ENCODE results near the gene CADPS2.
"Not testable (repeated sequence)": the region's sequence is repeated elsewhere in the genome, so short reads cannot be mapped to it uniquely, and the experiment has no call there.

CADPS2 gene

DNA sequence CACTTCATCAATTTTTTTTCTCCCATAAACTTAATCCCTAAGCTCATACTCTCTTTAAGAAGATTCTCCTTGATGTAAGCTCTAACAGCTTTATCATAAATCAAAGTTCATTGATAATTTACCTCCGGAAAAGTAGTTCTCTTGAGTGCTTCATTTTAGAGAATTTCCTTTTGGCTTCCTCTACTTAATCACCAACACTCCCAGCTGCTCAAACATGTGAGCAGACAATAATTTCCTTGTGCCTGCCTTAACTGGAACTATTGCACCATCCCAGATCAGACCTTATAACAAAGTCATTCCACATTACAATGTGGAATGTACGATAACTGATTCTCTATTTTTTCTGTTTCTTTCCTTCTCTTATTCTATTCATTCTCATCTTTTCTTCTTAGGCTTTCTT lies 587.6 kb downstream of the CADPS2 start:
- TF ChIP-seq CTCF (IDR thresholded peaks at IDR 0.05; ENCODE audit: low read depth, low read length), result no peak
- DNase-seq, result no peak
- H3K4me3 ChIP-seq (ENCODE audit: low read depth, low read length), result no peak overlapping the region
- H3K27me3 ChIP-seq (ENCODE audit: insufficient read depth, low read depth, severe bottlenecking), result peaks cover 47% of the 10 kb centered on the region
- no peaks in the 10 kb centered on the region for H3K9me3 ChIP-seq (ENCODE audit: severe bottlenecking)
- H3K36me3 ChIP-seq, result no peaks in the 10 kb centered on the region
- no peak overlapping the region for H3K27ac ChIP-seq

DNA sequence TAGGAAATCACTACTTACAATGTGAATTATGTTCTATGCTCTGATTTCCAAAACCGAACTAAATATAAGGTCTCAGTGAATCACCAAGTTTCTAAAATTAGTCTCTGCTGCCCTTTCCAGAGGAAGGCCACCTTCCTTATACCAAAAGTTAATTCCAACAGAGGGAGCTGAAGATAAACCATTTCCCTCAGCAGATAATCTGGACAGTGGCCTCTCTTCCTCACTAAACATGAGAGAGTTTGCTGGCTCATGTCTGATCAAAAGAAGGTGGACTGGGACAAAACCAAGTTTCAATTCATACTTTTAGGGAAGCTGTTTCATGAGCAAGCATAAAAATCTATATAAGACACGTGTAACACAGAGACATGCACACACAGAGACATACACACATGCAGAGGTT lies 588.1 kb downstream of the CADPS2 start:
- TF ChIP-seq CTCF (IDR thresholded peaks at IDR 0.05; ENCODE audit: low read depth, low read length), result no peak
- H3K27me3 ChIP-seq (ENCODE audit: insufficient read depth, low read depth, severe bottlenecking), result peaks cover 44% of the 10 kb centered on the region
- no peak for DNase-seq
- H3K27ac ChIP-seq, result no peak overlapping the region
- no peak overlapping the region for H3K4me3 ChIP-seq (ENCODE audit: low read depth, low read length)
- H3K36me3 ChIP-seq, result no peaks in the 10 kb centered on the region
- H3K9me3 ChIP-seq (ENCODE audit: severe bottlenecking), result no peaks in the 10 kb centered on the region

DNA sequence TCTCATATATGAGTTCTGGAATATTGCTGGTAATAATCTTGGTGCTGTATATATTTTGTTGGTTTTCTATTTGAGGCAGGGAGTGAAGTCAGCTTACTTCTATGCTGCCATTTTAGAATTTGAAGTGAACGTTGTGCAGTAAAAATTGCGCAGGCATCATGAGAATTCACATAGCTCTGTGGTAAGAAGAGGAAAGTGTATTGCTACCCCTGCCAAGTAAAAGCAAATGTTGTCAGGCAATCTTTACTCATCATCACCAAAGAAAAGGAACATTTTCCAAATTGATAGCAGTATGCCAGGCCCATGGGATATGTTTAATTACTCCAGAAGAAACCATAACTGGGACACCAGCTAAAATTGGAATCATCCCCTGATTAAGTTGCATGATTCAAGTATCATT lies 595.1 kb downstream of the CADPS2 start:
- no peak overlapping the region for H3K27ac ChIP-seq
- no peak for TF ChIP-seq CTCF (IDR thresholded peaks at IDR 0.05; ENCODE audit: low read depth, low read length)
- no peaks in the 10 kb centered on the region for H3K36me3 ChIP-seq
- no peaks in the 10 kb centered on the region for H3K9me3 ChIP-seq (ENCODE audit: severe bottlenecking)
- DNase-seq, result no peak
- no peak overlapping the region for H3K4me3 ChIP-seq (ENCODE audit: low read depth, low read length)
- no peaks in the 10 kb centered on the region for H3K27me3 ChIP-seq (ENCODE audit: insufficient read depth, low read depth, severe bottlenecking)

DNA sequence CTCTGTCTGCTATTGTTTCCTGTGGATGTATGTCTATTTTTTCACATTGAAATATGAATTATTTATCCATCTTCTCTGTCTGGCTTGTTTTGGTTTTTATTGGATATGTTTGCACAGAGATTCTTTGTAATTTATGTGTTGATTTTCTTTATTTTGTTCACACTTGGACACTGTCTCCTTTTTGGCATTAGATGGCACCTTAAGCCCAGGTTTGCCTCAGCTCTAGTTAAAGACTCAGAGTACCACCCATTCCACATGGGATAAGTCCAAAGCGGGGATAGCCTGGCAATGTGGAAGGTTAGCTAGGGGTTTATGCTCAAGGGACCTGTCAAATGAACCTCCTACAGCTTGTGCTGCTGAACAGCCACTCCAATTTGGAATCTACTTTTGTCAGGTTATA lies 595.8 kb downstream of the CADPS2 start:
- H3K27ac ChIP-seq, result no peak overlapping the region
- no peaks in the 10 kb centered on the region for H3K9me3 ChIP-seq (ENCODE audit: severe bottlenecking)
- H3K36me3 ChIP-seq, result no peaks in the 10 kb centered on the region
- H3K27me3 ChIP-seq (ENCODE audit: insufficient read depth, low read depth, severe bottlenecking), result no peaks in the 10 kb centered on the region
- TF ChIP-seq CTCF (IDR thresholded peaks at IDR 0.05; ENCODE audit: low read depth, low read length), result no peak
- DNase-seq, result no peak
- no peak overlapping the region for H3K4me3 ChIP-seq (ENCODE audit: low read depth, low read length)

DNA sequence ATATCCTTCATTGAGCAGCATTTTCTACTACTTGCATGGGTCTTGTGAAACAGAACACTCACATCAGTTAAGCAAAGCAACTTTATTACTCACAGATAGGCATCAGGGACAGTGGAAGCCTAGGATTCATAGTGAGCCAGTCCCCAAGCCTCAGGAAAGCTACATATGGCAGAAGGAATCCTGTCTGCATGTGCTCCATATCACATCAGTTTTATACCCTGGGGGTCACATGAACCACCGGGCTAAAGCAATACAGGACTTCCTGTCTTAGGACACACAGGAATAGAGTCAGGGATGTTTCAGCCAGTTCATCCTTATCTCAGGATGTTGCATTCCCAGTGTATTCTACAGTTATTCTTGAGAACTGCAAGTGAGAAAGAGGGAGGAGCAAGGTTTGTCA lies 596.8 kb downstream of the CADPS2 start:
- no peak for DNase-seq
- Histone ChIP-seq H3K4me3 (ENCODE audit: low read depth, low read length) (no peak overlapping the region), H3K27ac (no peak overlapping the region), H3K9me3 (ENCODE audit: severe bottlenecking) (no peaks in the 10 kb centered on the region), H3K27me3 (ENCODE audit: insufficient read depth, low read depth, severe bottlenecking) (no peaks in the 10 kb centered on the region), H3K36me3 (no peaks in the 10 kb centered on the region)
- TF ChIP-seq CTCF (IDR thresholded peaks at IDR 0.05; ENCODE audit: low read depth, low read length), result no peak

GRCh38 chr7:122284608-122285007 lies 601.7 kb downstream of the CADPS2 start:
- not testable (repeated sequence) for H3K27me3 ChIP-seq (ENCODE audit: insufficient read depth, low read depth, severe bottlenecking); H3K9me3 ChIP-seq (ENCODE audit: severe bottlenecking); H3K4me3 ChIP-seq (ENCODE audit: low read depth, low read length); H3K36me3 ChIP-seq; H3K27ac ChIP-seq; DNase-seq
